ENCODE results near the gene JAG2. TPM values are rescaled to one million over a fixed set of nuclear protein-coding genes. Genes with fewer than 3 reads are reported as not detected.

The JAG2 gene
- polyA plus RNA-seq, 3 donors, result 6.6 to 8.0 (median 7.1) TPM

GRCh38 chr14:105185001-105185400, 16.4 kb upstream of the JAG2 start:
- no peak for DNase-seq (ENCODE audit: low read depth in 3 of 3, low spot score in 2 of 3)

GRCh38 chr14:105184461-105184860, 15.9 kb upstream of the JAG2 start:
- DNase-seq (ENCODE audit: low read depth in 3 of 3, low spot score in 2 of 3), result no peak

GRCh38 chr14:105182296-105183020, 13.9 kb upstream of the JAG2 start:
- no peak for DNase-seq (ENCODE audit: low read depth in 3 of 3, low spot score in 2 of 3)

GRCh38 chr14:105181549-105182295, 13.1 kb upstream of the JAG2 start:
- DNase-seq (ENCODE audit: low read depth in 3 of 3, low spot score in 2 of 3), result no peak

- DNase-seq (ENCODE audit: low read depth in 3 of 3, low spot score in 2 of 3), result no peak
Measured at GRCh38 chr14:105180592-105181548, 12.3 kb upstream of the JAG2 start, which contains the start of gene NUDT14. Gene NUDT14 (minus strand): TSS chr14:105181312. CDS start chr14:105181209, 103 bp downstream.

- DNase-seq (ENCODE audit: low read depth in 3 of 3, low spot score in 2 of 3), result no peak
Measured at GRCh38 chr14:105179191-105179590, 10.6 kb upstream of the JAG2 start.

- DNase-seq (ENCODE audit: low read depth in 3 of 3, low spot score in 2 of 3), result no peak
Measured at GRCh38 chr14:105178868-105179140, 10.2 kb upstream of the JAG2 start.

GRCh38 chr14:105178069-105178867, 9.7 kb upstream of the JAG2 start:
- no peak for DNase-seq (ENCODE audit: low read depth in 3 of 3, low spot score in 2 of 3)

- no peak for DNase-seq (ENCODE audit: low read depth in 3 of 3, low spot score in 2 of 3)
Measured at GRCh38 chr14:105177082-105177481, 8.5 kb upstream of the JAG2 start.

- no peak for DNase-seq (ENCODE audit: low read depth in 3 of 3, low spot score in 2 of 3)
Measured at GRCh38 chr14:105176513-105176912, 7.9 kb upstream of the JAG2 start.

- no peak for DNase-seq (ENCODE audit: low read depth in 3 of 3, low spot score in 2 of 3)
Measured at GRCh38 chr14:105173901-105174894, 5.6 kb upstream of the JAG2 start.

- DNase-seq (ENCODE audit: low read depth in 3 of 3, low spot score in 2 of 3), result no peak
Measured at GRCh38 chr14:105173145-105173544, 4.6 kb upstream of the JAG2 start.

GRCh38 chr14:105172476-105172875, 3.9 kb upstream of the JAG2 start:
- no peak for DNase-seq (ENCODE audit: low read depth in 3 of 3, low spot score in 2 of 3)

- no peak for DNase-seq (ENCODE audit: low read depth in 3 of 3, low spot score in 2 of 3)
Measured at GRCh38 chr14:105171004-105171673, 2.6 kb upstream of the JAG2 start.

GRCh38 chr14:105169776-105170655, 1.4 kb upstream of the JAG2 start:
- DNase-seq (ENCODE audit: low read depth in 3 of 3, low spot score in 2 of 3), result no peak

- DNase-seq (ENCODE audit: low read depth in 3 of 3, low spot score in 2 of 3), result no peak
Measured at GRCh38 chr14:105168979-105169507, 467 bp upstream of the JAG2 start.

- no peak for DNase-seq (ENCODE audit: low read depth in 3 of 3, low spot score in 2 of 3)
Measured at GRCh38 chr14:105168093-105168420, 519 bp downstream of the JAG2 start.
